ENCODE results near the gene ZCCHC18.

Gene ZCCHC18

DNA sequence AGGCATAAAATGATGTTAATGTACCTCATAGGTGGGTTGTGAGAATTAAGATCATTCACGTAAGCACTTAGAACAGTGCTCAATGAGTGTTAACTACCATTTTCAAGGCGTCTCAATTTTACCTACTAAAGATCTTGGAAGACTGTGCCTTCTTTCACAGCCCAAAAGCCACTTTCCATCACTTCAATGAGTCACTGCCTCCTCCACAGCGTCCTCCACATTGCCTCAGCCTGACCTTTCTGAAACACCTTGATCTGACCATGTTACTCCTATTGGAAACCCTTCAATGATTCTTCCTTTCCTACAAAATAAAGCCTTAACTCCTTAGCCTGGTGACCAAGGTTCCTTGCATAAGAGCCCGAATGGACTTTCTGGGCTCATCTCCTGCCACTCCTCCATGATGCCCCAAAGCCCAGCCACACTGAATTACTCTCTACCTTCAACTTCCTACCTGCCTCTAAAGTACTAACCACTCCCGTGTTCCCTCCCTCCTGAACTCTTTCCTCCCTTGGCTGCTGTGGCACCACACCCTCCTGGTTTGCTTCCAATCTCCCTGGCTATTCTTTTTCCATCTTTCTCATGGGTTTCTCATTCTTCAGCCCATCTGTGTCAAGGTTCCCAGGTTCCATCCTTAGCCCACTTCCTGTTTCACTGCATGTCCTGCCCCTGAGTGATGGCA is 22.4 kb downstream of the ZCCHC18 start:
- no peak for FAIRE-seq

DNA sequence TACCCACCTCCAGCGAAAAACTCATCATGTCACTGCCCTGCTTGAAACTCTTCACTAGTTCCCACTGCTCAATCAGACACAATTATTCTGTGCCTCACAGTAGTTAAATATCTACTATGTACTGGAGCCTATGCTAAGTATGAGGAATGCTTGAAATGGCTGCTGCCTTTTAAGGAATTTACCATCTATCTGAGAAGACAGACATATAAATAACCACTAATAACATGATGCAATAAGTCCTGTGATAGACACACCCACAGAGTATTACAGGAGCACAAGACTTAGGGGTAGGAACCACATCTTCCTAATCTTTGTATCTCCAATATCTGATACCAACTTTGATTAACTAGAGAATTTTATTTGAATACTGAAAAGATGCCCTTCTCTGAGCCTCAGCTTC is 23.4 kb downstream of the ZCCHC18 start:
- no peak for FAIRE-seq

DNA sequence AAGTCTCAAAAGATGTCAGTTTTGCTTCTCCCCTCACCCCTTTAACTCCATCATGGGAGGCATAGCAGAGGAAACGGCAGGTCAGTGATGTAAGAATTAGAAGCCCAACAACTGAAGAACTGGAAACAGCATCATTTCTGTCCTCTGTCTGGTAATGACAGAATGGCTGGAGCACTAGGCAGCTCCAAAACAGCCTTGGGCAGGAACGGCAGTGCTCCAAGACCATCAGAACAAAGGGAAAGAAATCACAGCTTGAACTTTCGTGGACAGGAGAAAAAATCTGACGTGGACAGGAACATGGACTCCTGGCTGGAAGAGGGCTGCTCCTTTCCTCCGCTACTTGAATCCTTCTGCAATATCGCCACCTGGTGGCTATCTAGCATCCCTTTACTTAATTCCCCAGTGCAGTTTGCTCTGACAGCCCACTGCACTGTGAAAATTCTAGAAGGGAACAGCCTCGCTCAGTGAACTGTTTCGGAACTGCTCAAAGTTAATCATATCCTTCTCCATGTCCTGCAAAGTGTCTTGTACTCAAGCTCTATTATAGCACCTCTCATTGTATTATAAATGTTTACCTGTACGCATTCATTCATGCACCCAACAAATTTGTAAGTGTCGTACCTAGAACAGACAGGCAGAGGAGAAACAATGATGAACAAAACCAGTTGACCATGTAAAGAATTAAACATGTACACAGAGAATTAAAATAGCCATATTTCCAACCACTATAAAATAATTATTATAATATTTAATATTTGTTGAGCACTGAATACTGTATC is 24.1 kb downstream of the ZCCHC18 start:
- peak; percentile 94 for FAIRE-seq

DNA sequence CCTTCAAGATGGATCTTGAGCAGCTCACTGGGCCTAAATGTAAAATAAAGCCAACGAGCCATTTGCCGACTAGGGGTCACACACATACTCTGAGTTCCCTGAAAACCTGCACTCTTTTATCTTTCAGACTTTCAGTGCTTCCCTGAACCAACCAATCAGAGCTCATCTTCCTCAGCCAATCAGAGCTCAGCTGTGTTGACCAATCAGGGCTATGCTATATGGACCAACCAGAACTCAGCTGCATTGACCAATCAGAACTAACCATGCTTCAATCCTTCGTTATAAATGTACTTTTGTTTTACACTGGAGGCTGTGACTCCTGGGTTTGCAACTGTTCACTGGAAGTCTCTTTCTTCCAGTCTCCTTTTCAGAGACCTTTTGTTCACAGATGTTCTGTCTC is 25.2 kb downstream of the ZCCHC18 start:
- no peak for FAIRE-seq

DNA sequence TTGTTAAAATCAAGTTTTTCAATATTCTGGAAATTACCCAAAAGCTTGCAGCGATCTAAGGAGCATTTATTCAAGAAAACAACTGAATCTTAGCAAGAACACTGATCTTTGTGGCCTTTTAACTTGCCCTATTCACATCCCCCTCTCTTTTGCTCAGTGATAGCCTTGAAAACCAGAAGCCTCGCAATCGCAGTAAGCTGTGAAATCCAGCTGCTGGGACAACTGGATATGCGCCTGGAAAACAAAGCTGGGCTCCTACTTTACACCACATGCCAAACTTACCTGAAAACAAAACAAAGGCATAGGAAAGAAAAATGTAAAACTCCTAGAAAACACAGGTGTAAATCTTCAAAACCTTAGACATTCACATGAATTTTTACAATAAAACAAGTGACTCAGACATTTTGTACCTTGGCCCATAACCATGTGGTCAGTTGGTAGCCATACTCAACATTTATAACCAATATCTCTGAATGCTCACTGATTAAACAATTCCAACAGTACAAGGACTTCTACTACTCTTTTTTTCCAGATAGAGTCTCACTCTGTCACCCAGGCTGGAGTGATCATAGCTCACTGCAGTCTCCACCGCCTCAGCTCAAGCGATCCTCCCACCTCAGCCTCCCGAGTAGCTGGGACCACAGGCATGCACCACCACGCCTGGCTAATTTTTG is 28.9 kb downstream of the ZCCHC18 start:
- no peak for FAIRE-seq

DNA sequence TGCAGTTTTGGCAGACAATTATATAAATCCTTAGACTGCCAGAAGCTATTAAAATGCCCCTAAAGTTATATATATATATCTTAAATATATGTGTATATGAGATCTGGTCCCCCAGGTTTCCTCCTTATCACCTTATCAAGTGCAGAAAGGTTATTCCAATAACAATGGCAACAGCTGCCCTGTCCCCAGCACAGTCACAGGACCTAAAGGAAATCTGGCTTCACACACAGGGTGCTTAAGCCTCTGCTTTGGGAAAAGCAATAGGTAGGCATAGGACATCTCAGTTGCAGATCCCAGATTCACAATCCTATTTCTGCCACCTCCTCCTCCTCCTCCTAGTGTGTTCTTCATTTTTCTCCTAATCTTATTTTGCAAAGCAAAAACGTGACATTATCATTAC is 38.7 kb downstream of the ZCCHC18 start:
- no peak for FAIRE-seq

DNA sequence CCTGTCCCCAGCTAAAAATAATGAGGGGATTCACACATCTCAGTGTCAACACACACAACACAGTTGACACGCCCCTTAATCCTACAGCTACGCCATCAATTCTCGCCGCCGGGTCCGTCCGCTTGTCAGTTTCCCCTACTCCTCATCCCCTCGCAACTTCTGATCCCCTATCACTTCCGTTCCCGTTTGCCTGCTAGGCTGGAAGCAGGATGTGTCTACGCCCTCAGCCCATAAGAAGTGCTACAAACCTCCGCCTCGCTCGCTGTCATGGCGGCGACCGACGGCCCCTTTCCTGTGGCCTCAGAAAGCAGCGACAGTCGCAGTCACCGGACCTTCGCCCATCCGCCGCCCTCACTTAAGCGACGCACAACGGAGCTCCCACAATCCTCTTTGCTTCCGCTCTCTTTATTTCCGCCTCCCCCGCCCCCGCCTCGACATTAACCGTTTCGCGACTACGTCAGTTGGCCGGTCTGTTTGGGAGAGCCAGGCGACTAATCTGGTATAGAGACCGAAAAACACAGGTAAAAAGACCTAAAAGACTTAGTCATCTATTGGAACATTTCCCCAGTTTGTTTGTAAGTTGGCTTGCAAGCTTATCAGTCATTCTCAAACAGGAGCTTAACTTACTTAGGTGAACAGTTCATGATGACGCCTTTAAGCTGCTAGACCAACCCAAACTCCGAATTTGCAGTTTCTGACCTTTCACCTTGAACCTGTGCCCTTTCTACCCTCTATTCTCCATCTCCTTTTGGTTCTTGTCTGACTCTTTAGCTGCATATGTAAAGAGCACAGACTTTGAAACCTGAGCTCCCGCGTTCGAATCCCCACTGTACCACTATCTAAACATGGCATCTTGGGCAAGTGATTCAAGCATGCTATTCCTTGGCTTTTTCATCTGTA is 44.6 kb downstream of the ZCCHC18 start, which contains the start of gene SLC25A53:
Gene SLC25A53 (minus strand): TSS at position 380 of the 900 bp plus-strand sequence. CDS start 51,752 bp downstream, outside the sequence.
- peak; percentile 74 for FAIRE-seq
